ENCODE measurements around the gene NUDT16. TPM values are rescaled to one million over a fixed set of nuclear protein-coding genes. Genes with fewer than 3 reads are reported as not detected.
"Not testable (repeated sequence)": the region's sequence is repeated elsewhere in the genome, so short reads cannot be mapped to it uniquely, and the experiment has no call there.

NUDT16 gene
- total and polyA plus RNA-seq, 2 donors (not counting 1 experiment from before 2014, with no cell fraction given): 6.0 to 18.8 TPM

DNA sequence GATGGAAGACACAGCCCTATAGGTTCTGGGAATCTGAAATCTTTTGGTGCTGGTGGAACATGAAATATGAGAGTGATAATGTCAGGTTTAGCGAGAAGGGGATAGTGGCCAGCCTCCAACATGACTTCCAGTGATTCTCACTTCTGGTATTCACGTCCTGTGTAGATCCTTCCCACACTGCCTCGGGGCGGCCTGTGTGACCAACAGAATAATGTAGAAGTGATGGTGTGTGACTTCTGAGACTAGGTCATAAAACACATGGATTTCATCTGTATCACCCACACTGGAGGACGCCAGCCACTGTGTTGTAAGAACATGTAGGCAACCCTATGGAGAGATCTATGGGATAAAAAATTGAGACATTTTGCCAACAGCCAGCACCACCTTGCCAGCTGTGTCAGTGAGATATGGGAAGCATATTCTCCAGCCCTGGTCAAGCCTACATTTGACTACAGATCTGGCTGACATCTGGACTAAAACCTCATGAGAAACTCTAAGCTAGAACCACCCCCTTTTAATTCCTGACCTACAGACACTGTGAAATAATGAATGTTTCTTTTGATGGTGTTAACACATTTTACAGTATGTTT, 25.5 kb upstream of the NUDT16 start:
- Histone ChIP-seq H2AFZ (ENCODE audit: low read length) (no peak overlapping the region), H3K27me3 (ENCODE audit: control insufficient read depth, insufficient read depth, low read length) (no peaks in the 10 kb centered on the region), H3K9ac (ENCODE audit: insufficient read depth, low read length) (no peak overlapping the region), H4K20me1 (ENCODE audit: control insufficient read depth, extremely low read depth, insufficient read depth, low read length) (no peaks in the 10 kb centered on the region), H3K79me2 (ENCODE audit: control insufficient read depth, insufficient read depth, low read length) (no peaks in the 10 kb centered on the region), H3K36me3 (ENCODE audit: control insufficient read depth, insufficient read depth, low read length) (no peaks in the 10 kb centered on the region), H3K4me3 (replicated peaks in 1 of 4; ENCODE audit: control extremely low read depth in 1 of 4, insufficient read depth in 1 of 4, low read depth in 3 of 4, low read length in 4 of 4) (no peak overlapping the region), H3K27ac (ENCODE audit: insufficient read depth, low read length) (no peak overlapping the region), H3K9me3 (ENCODE audit: control insufficient read depth, insufficient read depth, low read depth, low read length) (no peaks in the 10 kb centered on the region), H3K4me1 (ENCODE audit: control insufficient read depth, extremely low read depth, insufficient read depth, low read length) (no peaks in the 10 kb centered on the region), H3K4me2 (ENCODE audit: extremely low read depth, insufficient read depth, low read length) (no peak overlapping the region)
- TF ChIP-seq, protein P1, sequence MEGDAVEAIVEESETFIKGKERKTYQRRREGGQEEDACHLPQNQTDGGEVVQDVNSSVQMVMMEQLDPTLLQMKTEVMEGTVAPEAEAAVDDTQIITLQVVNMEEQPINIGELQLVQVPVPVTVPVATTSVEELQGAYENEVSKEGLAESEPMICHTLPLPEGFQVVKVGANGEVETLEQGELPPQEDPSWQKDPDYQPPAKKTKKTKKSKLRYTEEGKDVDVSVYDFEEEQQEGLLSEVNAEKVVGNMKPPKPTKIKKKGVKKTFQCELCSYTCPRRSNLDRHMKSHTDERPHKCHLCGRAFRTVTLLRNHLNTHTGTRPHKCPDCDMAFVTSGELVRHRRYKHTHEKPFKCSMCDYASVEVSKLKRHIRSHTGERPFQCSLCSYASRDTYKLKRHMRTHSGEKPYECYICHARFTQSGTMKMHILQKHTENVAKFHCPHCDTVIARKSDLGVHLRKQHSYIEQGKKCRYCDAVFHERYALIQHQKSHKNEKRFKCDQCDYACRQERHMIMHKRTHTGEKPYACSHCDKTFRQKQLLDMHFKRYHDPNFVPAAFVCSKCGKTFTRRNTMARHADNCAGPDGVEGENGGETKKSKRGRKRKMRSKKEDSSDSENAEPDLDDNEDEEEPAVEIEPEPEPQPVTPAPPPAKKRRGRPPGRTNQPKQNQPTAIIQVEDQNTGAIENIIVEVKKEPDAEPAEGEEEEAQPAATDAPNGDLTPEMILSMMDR (conservative IDR thresholded peaks at IDR 0.05 in 1 of 2, IDR thresholded peaks at IDR 0.05 in 1 of 2; ENCODE audit: low read depth in 1 of 2, low read length in 2 of 2): no peak
- no peak for TF ChIP-seq EZH2 (IDR thresholded peaks at IDR 0.05; ENCODE audit: low read length, missing control alignments)
- no peak for DNase-seq (ENCODE audit: low read depth in 2 of 2)

DNA sequence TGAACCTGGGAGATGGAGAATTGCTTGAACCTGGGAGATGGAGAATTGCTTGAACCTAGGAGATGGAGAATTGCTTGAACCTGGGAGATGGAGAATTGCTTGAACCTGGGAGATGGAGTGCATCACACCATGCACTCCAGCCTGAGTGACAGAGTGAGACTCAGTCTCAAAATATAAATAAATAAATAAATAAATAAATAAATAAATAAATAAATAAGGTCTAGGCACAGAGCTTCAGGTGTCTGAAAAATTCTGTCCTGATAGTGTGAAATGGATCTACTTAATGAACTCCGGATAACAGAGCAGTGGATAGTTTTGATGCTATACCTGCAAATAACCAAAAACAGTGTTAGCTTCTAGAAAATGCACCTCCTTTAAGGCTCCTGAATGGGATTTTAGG, 24.3 kb upstream of the NUDT16 start:
- TF ChIP-seq EZH2 (IDR thresholded peaks at IDR 0.05; ENCODE audit: low read length, missing control alignments): no peak
- TF ChIP-seq, protein P1 (conservative IDR thresholded peaks at IDR 0.05 in 1 of 2, IDR thresholded peaks at IDR 0.05 in 1 of 2; ENCODE audit: low read depth in 1 of 2, low read length in 2 of 2): no peak
- Histone ChIP-seq H2AFZ (ENCODE audit: low read length) (no peak overlapping the region), H4K20me1 (ENCODE audit: control insufficient read depth, extremely low read depth, insufficient read depth, low read length) (no peaks in the 10 kb centered on the region), H3K36me3 (ENCODE audit: control insufficient read depth, insufficient read depth, low read length) (no peaks in the 10 kb centered on the region), H3K4me2 (ENCODE audit: extremely low read depth, insufficient read depth, low read length) (no peak overlapping the region), H3K27ac (ENCODE audit: insufficient read depth, low read length) (no peak overlapping the region), H3K9me3 (ENCODE audit: control insufficient read depth, insufficient read depth, low read depth, low read length) (no peaks in the 10 kb centered on the region), H3K9ac (ENCODE audit: insufficient read depth, low read length) (no peak overlapping the region), H3K4me3 (replicated peaks in 1 of 4; ENCODE audit: control extremely low read depth in 1 of 4, insufficient read depth in 1 of 4, low read depth in 3 of 4, low read length in 4 of 4) (no peak overlapping the region), H3K27me3 (ENCODE audit: control insufficient read depth, insufficient read depth, low read length) (no peaks in the 10 kb centered on the region), H3K4me1 (ENCODE audit: control insufficient read depth, extremely low read depth, insufficient read depth, low read length) (no peaks in the 10 kb centered on the region), H3K79me2 (ENCODE audit: control insufficient read depth, insufficient read depth, low read length) (no peaks in the 10 kb centered on the region)
- no peak for DNase-seq (ENCODE audit: low read depth in 2 of 2)

DNA sequence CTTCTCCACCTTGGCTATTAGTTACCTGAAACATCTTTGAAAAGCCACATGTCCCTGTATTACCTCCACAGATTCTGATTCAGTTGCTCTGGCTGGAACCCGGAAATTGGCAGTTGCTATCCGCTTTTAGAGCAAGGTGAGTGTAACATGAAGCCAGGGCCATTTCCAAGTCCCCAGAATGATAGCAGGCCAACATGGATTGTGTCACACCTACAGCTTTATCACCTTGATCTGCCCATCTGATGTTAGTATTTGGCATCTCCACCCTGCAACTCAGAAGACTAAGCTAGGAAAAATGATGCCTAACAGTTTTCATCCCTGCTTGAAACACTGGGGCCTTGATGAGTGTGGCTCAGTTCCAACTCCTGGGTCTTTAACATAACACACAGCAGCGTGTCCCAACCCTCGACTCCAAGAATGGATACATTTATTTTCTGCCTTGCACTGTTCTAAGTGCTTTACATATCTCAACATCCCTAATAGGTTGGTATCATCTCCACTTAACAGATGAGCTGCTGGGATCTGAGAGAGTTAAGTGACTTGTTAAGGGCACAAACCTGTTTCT, 21.3 kb upstream of the NUDT16 start:
- H4K20me1 ChIP-seq (ENCODE audit: control insufficient read depth, extremely low read depth, insufficient read depth, low read length): no peaks in the 10 kb centered on the region
- H3K9ac ChIP-seq (ENCODE audit: insufficient read depth, low read length): no peak overlapping the region
- no peaks in the 10 kb centered on the region for H3K4me1 ChIP-seq (ENCODE audit: control insufficient read depth, extremely low read depth, insufficient read depth, low read length)
- TF ChIP-seq, protein P1 (conservative IDR thresholded peaks at IDR 0.05 in 1 of 2, IDR thresholded peaks at IDR 0.05 in 1 of 2; ENCODE audit: low read depth in 1 of 2, low read length in 2 of 2): no peak
- no peak for TF ChIP-seq EZH2 (IDR thresholded peaks at IDR 0.05; ENCODE audit: low read length, missing control alignments)
- H2AFZ ChIP-seq (ENCODE audit: low read length): no peak overlapping the region
- H3K9me3 ChIP-seq (ENCODE audit: control insufficient read depth, insufficient read depth, low read depth, low read length): no peaks in the 10 kb centered on the region
- H3K4me3 ChIP-seq (replicated peaks in 1 of 4; ENCODE audit: control extremely low read depth in 1 of 4, insufficient read depth in 1 of 4, low read depth in 3 of 4, low read length in 4 of 4): no peak overlapping the region
- no peaks in the 10 kb centered on the region for H3K79me2 ChIP-seq (ENCODE audit: control insufficient read depth, insufficient read depth, low read length)
- H3K27me3 ChIP-seq (ENCODE audit: control insufficient read depth, insufficient read depth, low read length): no peaks in the 10 kb centered on the region
- H3K4me2 ChIP-seq (ENCODE audit: extremely low read depth, insufficient read depth, low read length): no peak overlapping the region
- H3K36me3 ChIP-seq (ENCODE audit: control insufficient read depth, insufficient read depth, low read length): no peaks in the 10 kb centered on the region
- H3K27ac ChIP-seq (ENCODE audit: insufficient read depth, low read length): no peak overlapping the region
- no peak for DNase-seq (ENCODE audit: low read depth in 2 of 2)

DNA sequence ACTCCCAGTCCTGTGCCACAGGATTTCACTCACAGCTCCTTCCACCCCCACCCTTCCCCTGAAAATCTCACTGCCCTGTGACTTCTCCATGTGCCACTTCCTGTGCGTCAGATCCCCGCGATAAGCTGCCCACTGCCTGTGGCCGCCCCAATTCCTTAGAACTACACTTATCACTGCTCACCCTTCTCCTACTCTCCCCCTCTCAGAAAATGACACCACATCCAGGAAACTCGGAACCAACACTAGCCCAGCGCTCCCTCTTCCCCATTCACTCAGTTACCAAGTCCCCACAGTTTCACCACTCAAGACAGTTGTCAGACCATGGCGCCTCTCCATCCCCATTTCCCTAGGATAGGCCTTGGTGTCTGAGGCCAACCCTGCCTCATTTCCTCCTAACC, 20.5 kb upstream of the NUDT16 start:
- not testable (repeated sequence) for H3K9me3 ChIP-seq (ENCODE audit: control insufficient read depth, insufficient read depth, low read depth, low read length); H3K4me3 ChIP-seq (replicated peaks in 1 of 4; ENCODE audit: control extremely low read depth in 1 of 4, insufficient read depth in 1 of 4, low read depth in 3 of 4, low read length in 4 of 4); H2AFZ ChIP-seq (ENCODE audit: low read length); H3K27ac ChIP-seq (ENCODE audit: insufficient read depth, low read length); H4K20me1 ChIP-seq (ENCODE audit: control insufficient read depth, extremely low read depth, insufficient read depth, low read length); H3K4me2 ChIP-seq (ENCODE audit: extremely low read depth, insufficient read depth, low read length); H3K36me3 ChIP-seq (ENCODE audit: control insufficient read depth, insufficient read depth, low read length); H3K79me2 ChIP-seq (ENCODE audit: control insufficient read depth, insufficient read depth, low read length); H3K4me1 ChIP-seq (ENCODE audit: control insufficient read depth, extremely low read depth, insufficient read depth, low read length); DNase-seq (ENCODE audit: low read depth in 2 of 2); H3K27me3 ChIP-seq (ENCODE audit: control insufficient read depth, insufficient read depth, low read length); H3K9ac ChIP-seq (ENCODE audit: insufficient read depth, low read length)

All from fibroblast of lung (primary cell).